NCI-H2029 treated with DMSO at 0.1 percent for 48 hours (cell line): ENCODE results near the gene LRP4.
"Not testable (repeated sequence)": the region's sequence is repeated elsewhere in the genome, so short reads cannot be mapped to it uniquely, and the experiment has no call there.

Experiments used
- DNase-seq: peaks from one replicate; lab custom pipeline; 2025; lab: John Stamatoyannopoulos, UW

Gene LRP4

GRCh38 chr11:46918083-46918787, at the start of gene LRP4:
LRP4 (minus strand) TSS chr11:46918550; CDS start chr11:46918379, 171 bp downstream.
- DNase-seq = no peak

- DNase-seq = no peak
Observed at GRCh38 chr11:46967962-46968361, 49.6 kb upstream of the LRP4 start.

GRCh38 chr11:46966773-46967172, 48.4 kb upstream of the LRP4 start:
- DNase-seq = no peak

GRCh38 chr11:46963844-46964243, 45.5 kb upstream of the LRP4 start:
- DNase-seq = no peak

DNA sequence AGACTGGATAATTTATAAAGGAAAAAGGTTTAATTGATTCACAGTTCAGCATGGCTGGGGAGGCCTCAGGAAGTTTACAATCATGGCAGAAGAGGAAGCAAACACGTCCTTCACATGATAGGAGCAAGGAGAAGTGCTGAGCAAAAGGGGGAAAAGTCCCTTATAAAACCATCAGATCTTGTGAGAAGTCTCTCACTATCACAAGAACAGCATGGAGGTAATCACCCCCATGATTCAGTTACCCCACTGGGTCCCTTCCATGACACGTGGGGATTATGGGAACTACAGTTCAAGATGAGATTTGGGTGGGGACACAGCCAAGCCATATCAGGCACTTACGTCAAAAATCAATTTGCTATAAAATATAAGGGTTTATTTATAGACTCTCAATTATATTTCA, 43.5 kb upstream of the LRP4 start:
- DNase-seq = not testable (repeated sequence)

DNA sequence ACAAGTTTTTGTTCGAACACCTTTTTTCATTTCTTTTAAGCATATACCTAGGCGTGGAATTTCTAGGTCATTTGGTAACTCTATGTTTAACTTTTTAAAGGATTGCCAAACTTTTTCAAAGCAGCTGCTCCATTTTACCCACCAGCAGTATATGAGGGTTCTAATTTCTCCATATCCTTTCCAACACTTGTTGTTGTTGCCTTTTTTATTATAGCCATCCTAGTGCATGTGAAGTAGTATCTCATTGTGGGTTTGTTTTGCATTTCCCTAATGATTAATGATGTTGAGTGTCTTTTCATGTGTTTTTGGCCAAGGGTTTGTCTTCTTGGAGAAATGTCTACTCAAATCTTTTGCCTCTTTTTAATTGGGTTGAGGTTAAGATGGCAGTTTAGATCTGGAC, 42.7 kb upstream of the LRP4 start:
- DNase-seq = no peak

DNA sequence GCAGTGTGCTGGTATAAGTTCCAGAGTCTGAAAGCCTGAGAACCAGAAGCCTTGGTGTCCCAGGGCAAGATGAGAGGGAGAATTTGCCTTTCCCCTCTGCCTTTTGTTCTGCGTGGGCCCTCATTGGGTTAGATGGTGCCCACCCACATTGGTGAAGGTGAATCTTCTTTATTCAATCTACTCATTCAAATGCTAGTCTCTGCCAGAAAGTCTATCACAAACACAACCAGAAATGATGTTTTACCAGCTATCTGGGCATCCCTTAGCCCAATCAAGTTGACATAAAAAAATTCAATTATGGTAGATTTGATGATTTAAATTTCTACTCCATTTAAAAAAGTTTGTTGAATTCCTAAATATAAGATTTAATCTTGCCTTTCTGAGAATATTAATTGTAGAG, 40.4 kb upstream of the LRP4 start:
- DNase-seq = no peak

GRCh38 chr11:46953093-46953492, 34.7 kb upstream of the LRP4 start:
- DNase-seq = no peak

GRCh38 chr11:46952553-46952952, 34.2 kb upstream of the LRP4 start:
- no peak for DNase-seq

- DNase-seq = no peak
Observed at GRCh38 chr11:46951864-46952263, 33.5 kb upstream of the LRP4 start.

DNA sequence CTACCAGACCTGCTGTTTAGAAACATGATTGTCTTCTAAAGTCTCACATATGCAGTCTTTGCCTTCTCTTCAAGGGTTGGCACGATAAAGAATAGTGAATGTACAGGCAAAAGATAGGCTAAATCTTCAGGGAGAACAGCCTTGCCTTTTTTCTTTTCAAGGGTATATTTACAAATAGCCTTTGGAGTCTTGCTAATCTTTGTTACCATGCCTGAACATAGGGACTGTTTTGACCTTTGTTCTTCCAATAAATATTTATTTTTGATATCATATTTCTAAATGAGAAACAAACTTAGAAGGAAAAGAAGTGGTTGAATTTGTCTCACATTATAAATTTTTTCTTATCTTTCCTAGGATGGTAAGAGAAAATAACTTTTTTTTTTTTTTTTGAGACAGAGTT, 30.9 kb upstream of the LRP4 start:
- no peak for DNase-seq

DNA sequence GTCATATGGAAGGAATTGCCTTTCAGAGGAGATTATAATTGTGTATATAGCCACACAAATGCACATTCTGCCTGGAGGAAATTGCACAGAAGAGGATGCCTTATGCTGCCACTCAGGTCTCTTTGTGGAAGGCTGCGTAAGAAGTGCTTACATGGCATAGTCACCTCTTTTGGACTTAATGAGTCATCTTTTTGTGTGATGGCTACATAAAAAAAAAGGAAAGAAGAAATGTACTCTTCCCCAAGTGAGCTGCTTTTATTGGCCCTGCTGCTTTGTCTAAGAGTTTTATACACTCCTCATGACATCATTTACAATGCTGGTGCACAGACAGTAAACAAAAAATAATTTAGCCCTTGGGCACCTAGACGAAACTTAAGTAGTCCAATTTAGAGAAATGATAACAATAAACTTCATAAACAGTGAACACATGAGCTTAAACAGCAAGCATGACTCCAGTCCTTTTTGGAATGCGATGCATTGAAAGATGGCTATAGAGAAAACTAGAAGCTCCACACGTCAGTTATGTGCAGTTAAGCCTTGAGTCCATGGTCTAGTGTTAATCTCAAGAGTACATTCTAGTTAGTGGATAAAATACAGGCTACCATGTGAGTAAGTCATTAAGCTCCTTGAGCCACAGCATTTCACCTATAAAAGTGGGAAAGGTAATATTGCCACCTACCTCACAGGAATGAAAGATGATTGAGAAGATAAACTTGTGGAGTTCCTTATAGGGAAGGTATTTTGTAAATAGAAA, 30.2 kb upstream of the LRP4 start:
- no peak for DNase-seq

DNA sequence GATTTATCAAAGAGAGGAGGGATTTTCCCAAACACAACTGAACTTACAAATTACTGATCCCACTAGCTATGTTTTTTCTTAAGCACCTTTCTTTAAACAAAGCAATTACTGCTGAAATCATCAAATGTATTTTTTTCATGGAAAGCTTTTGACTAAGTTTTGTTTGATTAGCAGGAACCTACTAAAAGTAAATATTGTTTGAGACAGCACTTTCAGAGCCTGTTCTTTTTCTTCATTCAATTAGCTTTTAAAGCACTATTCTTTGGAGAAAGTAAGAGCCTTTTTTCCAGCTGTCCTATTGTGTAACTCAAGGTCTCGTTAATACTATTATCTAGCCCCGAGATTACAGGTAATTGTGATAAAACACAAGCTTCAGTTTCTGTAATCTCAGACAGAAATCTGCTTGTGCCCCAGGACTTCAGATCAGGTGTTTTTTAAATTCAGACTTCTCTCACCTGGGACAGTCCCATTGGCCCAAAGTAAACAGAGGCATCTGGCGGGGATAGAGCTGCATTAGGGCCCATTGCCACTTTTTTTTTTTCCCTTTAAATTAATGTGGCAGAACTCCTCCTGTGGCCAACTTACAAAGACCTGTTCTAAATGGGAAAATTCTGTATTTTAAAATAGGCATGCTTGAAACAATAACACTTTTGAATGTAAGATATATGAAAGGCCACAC, 29.2 kb upstream of the LRP4 start:
- no peak for DNase-seq

GRCh38 chr11:46944356-46945075, 26.2 kb upstream of the LRP4 start:
- no peak for DNase-seq

DNA sequence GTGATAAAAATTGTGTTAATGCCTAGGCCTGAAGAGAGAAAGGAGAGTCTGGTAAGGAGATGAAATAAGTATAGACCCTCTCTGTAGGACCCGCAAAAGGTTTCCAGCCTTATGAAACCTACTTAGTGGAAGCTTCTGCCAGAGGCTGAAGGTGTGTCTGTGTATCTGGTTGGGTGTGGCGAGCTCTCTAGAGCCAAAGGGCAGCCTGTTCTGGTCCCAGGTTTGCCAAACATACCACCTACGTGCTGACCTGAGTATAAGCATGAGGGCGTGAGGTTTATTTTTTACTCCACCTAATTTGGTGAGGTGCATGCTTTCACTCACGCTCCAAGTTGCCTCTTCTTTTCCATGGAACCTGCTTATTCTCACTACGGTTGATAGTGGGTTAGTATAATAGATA, 23.8 kb upstream of the LRP4 start:
- no peak for DNase-seq

DNA sequence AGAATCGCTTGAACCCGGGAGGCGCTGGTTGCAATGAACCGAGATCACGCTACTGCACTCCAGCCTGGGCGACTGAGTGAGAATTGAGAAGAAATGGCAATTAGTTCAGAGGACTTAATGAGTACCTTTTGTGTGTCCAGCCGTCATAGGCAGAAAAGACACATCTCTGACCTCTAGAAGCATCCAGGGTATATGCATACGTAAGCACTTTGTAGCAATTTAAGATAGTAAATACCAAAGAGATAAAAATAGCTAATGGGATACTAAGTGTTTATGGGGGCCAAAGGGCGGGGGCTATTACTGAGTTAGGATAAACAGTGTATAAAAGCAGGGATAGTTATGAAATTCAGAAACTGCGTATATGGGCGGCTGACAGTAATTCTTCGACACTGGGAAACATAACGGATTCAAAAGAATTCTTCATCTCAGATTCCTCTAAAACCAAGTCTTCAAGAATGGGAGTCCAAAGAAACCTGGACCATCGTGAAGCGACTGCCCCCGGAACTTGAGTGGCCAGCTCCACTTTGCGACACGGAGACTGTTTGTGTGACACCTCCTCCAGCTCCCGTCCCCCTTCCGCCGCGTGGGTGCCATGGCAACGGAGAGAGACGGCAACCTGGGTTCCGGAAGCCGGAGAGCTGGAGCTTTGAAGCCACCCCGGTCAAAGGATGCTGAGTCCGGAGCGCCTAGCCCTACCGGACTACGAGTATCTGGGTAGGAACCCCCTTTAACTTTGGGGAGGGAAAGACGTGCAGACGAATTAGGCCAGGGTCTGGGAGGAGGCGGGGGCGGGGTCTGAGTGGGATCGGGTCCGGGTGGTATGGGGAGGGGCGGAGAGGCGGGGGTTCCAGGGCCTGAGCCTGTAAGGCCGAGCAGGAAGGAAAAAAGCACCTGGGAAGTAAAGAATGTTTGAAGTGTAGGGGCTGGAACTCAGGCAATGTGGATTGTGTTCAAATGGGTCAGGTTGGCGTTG, 18.1 kb upstream of the LRP4 start, which contains the start of gene CSTPP1:
Gene CSTPP1, plus strand, starts transcription at position 624 of the 973 bp plus-strand sequence. Its CDS starts 45 bp downstream, at position 669.
- DNase-seq = peak; percentile 63

GRCh38 chr11:46930089-46930488, 11.7 kb upstream of the LRP4 start:
- DNase-seq = no peak

- DNase-seq = not testable (repeated sequence)
Observed at GRCh38 chr11:46928701-46929100, 10.4 kb upstream of the LRP4 start.

GRCh38 chr11:46927928-46928327, 9.6 kb upstream of the LRP4 start:
- not testable (repeated sequence) for DNase-seq

- DNase-seq = no peak
Observed at GRCh38 chr11:46920755-46921154, 2.4 kb upstream of the LRP4 start.
